HG02840 (cell line): ENCODE results near the gene CALHM2.
"Not testable (repeated sequence)": the region's sequence is repeated elsewhere in the genome, so short reads cannot be mapped to it uniquely, and the experiment has no call there.

Experiments used
- ATAC-seq: cut with Tn5 transposase; IDR thresholded peaks from one replicate; pipeline ENCODE4 v1.9.1; 2021; ENCODE audit warnings: mild to moderate bottlenecking, moderate library complexity, moderate number of reproducible peaks; ENCODE audit not compliant: unreplicated experiment, low FRiP score

Gene CALHM2, protein sequence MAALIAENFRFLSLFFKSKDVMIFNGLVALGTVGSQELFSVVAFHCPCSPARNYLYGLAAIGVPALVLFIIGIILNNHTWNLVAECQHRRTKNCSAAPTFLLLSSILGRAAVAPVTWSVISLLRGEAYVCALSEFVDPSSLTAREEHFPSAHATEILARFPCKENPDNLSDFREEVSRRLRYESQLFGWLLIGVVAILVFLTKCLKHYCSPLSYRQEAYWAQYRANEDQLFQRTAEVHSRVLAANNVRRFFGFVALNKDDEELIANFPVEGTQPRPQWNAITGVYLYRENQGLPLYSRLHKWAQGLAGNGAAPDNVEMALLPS

DNA sequence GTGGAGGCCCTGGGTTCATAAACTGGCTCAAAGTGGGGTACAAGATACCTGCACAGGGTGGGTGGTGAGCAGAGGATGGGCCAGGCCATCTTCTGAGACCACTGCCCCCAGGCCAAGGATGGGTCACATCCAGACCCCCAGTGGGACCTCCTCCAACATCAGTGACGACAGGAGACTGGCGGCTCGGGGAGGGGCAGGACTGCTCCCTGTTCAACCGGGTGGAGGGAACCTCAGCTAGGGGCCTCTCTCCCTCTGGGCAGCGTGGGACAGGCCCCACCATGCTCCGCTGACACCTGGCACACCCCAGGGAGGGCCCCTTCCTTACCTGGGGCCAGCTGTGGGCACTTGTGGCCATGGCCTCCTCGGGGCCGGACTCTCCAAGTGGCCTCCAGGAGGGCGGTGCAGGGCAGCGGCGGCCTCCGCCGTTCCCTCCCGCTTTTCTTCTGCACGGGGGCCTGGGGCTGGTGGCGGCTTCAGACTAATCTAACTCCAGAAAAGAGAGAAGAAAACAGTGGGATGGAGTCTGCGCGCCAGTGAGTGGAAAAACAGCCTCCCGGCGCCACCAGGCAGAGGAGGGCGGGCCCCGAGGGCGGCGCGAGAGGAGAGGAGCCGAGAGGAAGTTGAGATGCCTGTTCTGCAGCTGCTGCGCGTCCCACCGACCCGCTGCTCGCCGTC, at the start of gene CALHM2:
Gene CALHM2 (minus strand): TSS at position 540 of the 675 bp plus-strand sequence. CDS start 2,429 bp downstream, outside the sequence.
- ATAC-seq = no peak

DNA sequence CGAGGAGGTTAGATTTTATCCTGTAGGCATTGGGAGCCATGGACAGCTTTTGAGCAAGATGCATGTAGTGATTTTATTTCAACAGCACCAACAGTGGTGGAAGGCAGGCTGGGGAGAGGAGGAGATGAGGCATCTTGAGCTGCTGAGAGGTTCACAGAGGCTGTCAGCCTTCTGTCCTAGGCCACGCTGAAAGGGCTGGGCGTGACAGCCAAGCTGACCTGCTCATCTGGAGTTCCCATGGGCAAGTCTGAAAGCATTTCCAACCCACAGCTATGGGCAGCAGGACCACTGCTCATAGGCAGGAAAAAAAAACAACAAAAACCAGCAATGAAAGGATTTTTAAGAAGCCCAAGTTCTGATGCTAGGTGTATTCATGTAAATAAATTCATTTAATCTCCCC, 49.0 kb upstream of the CALHM2 start:
- ATAC-seq = no peak

DNA sequence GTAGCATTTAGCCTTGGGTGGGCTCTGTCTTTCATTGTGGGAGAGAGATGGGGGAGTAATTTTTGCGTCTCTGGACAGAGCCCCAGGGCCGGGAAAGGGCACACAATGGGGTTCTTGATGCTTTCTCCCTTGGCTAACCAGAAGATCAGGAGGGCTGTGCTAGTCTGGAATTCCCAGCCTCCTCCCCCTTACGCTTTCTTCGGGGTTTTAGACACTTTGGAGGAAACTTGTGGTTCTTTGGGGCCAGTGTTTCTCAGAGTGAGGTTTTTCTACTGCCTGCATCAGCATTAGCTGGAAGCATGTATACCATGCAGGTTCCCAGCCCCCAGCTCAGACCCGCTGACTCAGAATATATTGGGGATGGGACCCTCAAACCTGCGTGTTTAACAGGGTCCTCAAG, 48.3 kb upstream of the CALHM2 start:
- ATAC-seq = no peak

DNA sequence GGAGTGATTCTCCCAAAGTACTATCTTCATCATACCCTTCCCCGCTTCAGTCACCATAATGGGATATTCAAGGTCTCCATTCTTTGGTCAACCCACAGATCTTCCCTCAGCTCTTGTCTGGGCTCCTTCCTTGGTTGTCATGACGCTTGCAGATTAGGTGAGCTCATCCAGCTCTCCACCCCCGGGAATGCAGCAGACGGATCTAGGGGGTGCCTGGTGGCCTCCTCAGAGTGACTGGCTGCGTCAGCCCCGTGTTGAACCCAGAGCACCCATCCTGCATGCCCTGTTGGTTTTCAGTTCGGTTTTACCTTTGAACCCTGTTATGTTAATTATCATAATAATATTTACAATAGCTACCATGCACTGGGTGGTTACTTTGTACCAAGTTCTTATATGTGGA, 47.7 kb upstream of the CALHM2 start:
- no peak for ATAC-seq

DNA sequence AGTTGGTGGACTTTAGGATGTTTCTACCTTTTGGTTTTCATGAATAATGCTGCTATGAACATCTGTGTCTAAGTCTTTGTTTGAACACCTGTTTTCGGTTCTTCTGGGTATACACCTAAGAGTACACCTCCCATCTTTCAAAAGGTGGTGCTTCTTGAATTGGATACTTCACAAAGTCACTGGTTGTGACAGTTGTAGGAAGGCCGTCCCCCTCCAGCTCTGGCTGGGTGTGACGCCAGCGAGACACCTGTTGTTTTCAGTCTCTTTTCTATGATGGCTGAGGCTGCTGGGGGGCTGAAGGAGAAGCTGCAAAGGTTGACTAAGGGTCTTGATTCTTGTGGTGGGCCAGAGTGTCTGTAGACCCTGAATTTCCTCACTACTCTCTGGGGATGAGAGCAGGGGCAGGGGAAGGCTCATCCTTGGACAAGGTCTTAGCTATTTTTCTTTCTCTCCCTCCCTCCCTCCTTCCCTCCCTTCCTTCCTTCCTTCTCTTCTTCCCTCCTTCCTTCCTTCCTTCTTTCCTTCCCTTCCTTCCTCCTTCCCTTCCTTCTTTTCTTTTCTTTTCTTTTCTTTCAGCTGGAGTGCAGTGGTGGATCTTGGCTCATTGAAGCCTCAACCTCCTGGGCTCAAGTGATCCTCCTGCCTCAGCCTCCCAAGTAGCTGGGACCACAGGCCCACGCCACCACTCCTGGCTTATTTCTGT, 46.9 kb upstream of the CALHM2 start:
- ATAC-seq = no peak

DNA sequence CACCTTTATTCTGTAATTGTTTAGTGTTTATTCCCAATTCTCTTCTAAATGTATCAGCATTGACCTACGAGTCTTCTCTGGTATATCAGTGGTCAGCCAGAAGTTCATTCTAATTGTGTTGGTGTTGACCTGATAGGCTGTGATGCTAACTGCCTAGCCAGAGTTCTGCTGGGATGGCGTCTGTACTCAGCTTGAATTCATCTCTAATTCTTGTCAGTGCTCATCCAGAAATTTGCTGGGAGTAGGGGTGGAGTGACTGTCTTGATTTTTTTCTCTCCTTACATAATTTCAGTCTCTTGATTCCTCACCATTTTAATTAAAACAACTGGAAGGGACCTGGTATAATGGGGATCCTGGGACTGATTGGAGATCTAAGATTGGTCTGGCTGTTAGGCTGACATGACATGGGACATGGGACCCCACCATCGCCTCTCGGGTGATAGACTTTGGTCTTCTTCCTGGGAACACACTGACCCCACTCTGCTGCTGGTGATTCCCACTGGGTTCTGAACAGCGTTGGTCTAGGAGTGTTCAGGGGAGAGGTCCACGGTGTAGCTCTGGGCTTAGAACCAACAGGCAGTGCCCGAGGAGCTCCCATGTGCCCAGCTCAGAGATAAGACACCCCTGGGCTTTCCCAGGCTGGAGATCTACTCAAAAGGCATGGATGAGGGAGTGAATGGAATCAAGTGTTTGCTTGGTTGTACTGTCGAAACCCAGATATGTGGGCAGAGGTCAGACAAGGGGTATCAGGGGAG, 45.2 kb upstream of the CALHM2 start:
- ATAC-seq = no peak

DNA sequence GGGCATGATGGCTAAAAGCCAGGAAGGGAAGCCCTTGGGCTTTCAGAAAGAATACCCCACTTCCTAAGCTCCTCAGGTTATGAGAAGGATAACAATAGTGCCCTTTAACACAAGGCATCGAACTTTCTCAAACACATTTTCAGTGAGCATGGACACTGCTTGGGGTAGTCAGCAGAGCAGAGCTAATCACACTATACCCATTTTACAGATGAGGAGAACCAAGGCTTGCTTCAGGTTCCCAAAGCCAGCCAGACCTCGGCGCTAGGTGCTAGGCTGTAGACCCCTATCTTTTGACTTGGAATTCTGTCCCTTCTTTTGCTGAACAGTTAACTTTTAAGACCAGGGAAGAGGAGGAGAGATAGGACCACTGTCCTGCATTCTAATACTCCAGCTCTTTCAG, 43.2 kb upstream of the CALHM2 start:
- ATAC-seq = no peak

DNA sequence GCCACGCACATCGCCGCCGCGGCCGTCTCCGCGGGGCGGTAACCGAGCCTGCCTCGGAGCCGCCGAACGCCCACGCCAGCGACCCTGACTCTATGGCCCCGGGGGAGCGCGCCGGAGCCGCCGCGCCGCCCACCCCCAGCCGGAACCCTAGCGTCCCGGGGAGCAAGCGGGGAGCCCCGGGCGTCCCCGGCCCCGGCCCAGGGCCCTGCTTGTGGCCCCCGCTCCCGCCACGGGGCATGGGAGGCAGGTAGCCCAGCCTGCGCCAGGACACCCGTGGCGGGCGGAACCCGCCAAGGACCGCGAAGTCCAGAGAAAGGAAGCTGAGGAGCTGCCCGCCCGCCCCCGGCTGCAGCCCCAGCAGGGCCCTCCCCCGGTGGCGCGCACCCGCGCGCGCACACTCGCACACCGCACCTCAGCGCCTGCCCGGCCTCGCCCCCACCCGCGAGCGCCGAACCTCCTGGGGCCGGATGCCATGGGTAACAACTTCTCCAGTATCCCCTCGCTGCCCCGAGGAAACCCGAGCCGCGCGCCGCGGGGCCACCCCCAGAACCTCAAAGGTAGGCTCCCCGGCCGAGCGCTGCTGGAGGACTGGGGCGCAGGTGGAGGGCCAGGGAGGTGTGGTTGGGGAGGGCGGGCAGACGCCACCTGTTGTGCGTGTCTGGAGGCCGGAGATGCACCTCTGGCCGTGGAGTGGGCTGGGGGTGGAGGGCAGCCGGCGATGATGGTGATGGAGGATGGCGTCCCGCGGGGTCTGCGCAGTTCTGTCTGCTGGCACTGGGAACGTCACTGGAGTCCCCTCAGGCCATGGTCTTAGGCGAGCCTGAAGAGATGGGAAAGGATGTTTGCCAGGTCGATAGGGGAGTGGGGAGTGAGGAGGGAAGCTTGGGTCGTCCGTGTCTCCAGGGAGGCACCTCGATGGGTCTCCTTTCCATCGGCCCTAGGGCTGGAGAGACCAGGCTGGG, 42.0 kb upstream of the CALHM2 start:
- no peak for ATAC-seq

DNA sequence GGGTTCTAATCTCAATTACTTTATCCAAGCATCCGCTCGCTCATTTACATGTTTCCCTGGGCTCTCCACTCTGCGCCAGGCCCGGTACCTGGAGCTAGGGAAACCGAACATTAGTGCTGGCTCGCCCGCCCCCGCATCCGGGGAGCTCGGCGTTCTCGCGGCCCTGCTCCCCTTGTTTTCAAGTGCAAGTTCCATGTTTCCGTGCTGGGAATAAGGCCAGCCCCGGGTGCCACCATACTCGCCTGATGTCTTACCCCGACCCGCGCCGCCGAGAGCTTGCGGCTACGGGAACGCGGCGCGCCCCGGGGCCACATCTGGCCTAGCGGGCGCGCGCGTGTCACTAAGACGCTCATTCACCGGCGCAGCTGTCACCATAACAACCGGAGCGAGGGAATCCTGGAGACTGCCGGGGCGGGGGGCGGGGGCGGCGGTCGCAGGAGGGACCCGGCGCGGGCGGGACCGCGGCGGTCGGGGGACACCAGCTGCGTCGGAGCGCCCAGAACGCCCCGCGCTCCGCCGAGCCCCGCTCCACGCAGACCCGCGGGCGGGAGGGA, 41.3 kb upstream of the CALHM2 start, which contains the start of gene NEURL1:
Gene NEURL1 (plus strand): TSS at position 344 of the 554 bp plus-strand sequence. CDS start 683 bp downstream, outside the sequence.
- no peak for ATAC-seq

DNA sequence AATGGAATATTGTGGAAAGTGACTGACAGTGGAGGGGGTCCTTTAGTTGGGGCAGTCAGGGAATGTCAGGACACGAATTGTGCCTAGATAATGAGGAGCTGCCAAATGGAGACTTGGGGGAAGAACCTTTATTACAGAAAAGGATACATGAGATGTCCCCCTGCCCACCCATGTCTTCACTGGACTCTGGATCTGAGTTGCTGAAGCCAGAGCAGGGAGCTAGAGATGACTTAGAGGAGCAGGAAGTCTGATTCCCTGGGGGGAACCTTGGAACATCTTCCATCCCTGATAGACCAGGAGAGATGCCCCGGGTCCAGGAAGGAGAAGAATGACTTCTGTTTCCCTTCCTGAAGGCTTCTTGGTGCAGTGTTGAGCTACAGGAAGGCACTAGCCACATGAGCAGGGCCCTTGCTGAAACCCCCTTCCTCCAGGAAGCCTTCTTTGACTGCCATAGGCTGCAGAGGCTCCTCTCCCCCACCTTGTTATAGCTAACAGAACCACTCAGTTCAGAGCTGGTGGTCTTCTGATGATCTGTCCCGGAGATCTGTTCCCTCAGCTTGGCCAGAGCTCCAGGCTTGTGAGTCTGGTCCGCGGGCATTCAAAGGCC, 40.6 kb upstream of the CALHM2 start:
- ATAC-seq = no peak

DNA sequence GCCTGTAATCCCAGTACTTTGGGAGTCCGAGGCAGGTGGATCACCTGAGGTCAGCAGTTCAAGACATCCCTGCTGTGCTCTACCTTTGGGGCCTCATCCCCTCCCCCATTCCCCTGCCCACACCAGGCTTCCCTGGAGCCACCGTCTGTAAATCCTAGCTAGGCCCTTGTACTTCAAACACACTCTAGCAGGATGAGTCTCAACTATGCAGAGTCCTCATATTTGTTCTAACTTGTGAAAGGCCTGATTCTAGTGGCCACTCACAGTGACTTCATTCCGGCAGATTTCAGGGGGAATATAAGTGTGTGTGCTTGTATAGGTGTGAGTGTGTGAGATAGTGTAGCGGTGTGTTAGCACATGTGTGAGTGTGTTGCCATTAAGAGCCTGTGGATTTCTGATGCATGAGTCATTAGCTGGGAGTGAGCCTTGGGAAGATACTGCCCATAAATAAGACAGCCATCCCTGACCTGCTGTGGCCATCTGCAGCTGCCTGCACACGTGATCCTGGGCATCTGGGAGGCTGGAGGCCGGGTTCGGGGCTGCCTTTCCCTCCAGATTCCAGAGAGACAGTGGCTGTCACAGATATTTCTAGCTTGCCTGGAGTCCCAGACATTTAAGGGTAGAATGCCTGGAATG, 39.7 kb upstream of the CALHM2 start:
- no peak for ATAC-seq

DNA sequence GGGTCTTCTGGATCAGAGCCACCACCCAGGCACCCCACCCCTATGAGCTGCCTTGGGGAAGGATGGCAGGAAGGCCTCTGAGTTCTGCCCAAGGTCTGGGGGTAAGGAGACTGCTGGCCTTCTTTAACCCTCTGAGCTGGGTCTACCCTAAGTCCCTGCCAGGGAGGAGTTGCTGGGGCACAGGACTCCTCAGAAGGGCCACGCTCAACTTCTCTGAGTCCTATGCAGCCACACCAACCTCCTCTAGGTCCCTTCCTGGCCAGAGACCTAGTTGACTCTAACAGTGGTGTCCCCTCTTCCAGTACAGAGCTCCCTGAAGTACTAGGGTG, 38.8 kb upstream of the CALHM2 start:
- no peak for ATAC-seq

DNA sequence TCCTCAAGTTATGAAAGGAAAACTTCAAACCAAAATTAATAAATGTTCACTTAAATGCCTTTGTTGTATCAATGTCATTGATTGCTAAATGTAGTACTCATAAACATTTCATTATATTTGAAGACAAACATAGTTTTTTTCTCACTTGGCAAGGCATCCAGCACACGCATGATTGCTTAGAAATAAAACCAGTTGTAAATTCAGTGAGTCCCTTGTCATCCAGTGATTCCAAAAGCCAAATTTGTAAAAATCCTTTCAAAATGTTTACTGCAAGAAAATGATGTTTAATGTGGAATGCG, 35.2 kb upstream of the CALHM2 start:
- ATAC-seq = no peak

DNA sequence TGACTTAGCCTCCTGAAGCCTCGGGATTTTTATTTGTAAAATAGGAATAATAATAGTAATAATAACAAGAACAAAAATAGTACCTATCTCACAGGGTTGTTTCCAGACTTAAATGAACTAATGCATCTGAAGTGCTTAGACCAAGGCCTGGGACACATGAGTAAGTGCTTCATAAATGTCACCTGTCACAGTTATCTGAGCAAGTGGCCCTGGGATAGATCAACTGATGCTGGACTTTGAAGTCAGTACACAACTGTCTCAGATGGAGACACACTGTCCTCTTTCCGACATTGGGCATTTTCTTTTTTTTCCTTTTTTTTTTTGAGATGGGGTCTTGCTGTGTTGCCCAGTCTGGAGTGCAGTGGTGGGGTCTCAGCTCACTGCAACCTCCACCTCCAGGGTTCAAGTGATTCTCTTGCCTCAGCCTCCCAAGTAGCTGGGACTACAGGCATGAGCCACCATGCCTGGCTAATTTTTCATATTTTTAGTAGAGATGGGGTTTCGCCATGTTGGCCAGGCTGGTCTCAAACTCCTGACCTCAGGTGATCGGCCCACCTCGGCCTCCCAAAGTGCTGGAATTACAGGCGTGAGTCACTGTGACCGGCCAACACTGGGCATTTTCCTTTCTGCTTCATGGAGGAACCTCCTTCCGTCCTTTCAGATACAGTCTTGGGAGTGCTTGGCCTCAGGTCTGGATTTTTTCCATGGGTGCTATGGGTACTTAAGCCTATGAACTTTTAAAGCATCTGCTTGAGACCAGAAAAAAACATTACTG, 34.7 kb upstream of the CALHM2 start:
- ATAC-seq = not testable (repeated sequence)

DNA sequence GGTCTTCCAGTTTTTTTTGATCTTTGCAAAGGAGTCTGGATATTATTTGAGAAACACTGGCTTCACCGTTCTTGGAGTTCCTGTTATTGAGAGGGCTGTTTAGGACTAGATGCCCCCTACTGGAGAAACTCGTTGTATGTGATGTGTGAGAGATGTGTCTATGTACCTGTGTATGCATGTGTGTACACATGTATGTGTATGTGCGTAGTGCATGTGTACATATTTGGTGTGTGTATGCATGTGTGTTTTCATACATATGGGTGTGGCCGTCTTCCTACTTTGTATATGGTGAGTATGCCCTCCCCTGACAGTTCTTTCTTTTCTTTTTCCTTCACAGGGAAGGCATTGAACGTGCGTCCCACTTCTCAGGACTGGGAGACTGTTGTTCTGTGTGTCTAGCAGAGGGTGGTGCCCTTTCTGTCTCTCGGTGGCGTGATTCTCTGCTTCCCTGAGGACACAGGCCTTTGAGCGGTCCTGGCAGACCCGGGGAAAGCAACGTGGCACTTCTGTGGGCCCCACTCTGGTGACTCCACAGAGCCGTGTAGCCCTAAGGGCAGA, 29.9 kb upstream of the CALHM2 start:
- no peak for ATAC-seq

DNA sequence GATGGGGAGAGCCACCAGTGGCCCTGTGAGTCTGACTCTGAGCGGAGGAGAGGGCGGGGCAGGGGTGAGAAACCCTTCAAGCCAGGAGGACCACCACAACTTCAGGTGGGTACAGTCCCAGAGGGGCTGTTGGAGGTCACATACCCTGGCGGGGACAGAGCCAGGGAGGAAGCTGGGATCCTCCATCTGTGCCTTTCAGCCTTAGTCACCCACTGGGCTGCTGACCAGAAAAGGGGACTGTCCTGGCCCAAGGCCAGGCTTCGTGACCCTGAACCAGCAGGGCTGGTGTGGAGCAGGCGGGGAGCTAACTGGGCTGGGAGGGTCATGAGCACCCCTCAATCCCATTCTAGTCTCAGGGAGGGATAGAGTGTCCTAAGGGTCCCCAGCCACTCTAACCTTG, 28.4 kb upstream of the CALHM2 start:
- ATAC-seq = no peak

DNA sequence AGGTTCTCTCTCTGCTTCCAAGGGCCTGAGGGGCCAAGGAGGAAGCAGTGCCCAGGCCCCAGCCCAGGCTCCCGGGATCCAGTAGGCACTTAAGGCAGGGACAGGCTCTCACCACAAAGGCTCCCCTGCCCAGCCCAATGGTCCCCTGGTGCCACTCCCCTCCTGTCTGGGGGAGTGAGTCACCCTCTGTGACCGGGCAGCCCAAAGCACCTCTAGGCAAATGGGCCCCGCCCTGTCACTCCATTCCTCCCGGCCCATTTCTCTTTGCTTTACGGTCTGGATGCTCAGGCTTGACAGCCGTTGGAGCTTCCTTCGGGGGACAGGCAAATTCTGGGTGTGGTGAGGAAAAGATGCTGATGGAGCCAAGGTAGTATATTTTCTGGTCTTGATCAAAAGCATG, 27.0 kb upstream of the CALHM2 start, which contains the start of gene CALHM3:
Gene CALHM3 (minus strand): TSS at position 106 of the 400 bp plus-strand sequence. CDS start 208 bp downstream, outside the sequence.
- ATAC-seq = no peak

DNA sequence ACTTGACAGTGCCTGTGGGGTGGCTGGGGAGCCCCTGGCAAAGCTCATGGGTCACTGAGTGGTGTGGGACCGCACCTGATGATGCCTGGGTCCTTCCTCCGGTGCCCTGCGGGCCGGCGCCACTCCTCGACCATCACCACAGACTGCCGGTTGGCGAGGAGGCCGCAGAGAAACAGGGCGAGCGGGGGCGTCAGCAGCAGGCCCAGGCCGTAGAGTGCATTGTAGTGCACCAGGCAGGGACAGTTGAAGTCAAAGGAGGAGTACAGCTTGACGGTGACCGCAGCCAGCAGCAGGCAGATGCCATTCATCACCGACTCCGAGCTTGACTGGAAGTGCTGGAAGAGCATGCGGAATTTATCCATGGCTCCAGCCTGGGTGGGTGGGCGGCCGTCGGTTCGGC, 26.5 kb upstream of the CALHM2 start:
- no peak for ATAC-seq
